ENCODE measurements around the gene ACTRT2. TPM values are rescaled to one million over a fixed set of nuclear protein-coding genes. Genes with fewer than 3 reads are reported as not detected.

Gene ACTRT2
- total and polyA plus RNA-seq, 8 donors = not detected

GRCh38 chr1:3003039-3003940 lies 18.0 kb upstream of the ACTRT2 start:
- no peak overlapping the region for H3K4me3 ChIP-seq
- peaks cover 0 to 12% (median 11%) of the 10 kb centered on the region in 4 donors for H3K9me3 ChIP-seq
- H3K4me1 ChIP-seq = no peaks in the 10 kb centered on the region
- intact Hi-C loops (cut with DNase I; ENCODE audit: low total_unique reads) = no loop called here
- H3K36me3 ChIP-seq = no peaks in the 10 kb centered on the region
- DNase-seq = no peak
- 80 to 88% (median 85%) methylated on average over 15 to 32 of the region's 32 CpGs for WGBS, 5 donors
- H3K27me3 ChIP-seq = peaks cover 0 to 71% (median 0%) of the 10 kb centered on the region in 3 donors
- no peak overlapping the region for H3K27ac ChIP-seq
- TF ChIP-seq POLR2A (IDR thresholded peaks at IDR 0.05) (no peak), EP300 (IDR thresholded peaks at IDR 0.05) (no peak), POLR2AphosphoS5 (IDR thresholded peaks at IDR 0.05) (no peak), CTCF (IDR thresholded peaks at IDR 0.05) (no peak)

DNA sequence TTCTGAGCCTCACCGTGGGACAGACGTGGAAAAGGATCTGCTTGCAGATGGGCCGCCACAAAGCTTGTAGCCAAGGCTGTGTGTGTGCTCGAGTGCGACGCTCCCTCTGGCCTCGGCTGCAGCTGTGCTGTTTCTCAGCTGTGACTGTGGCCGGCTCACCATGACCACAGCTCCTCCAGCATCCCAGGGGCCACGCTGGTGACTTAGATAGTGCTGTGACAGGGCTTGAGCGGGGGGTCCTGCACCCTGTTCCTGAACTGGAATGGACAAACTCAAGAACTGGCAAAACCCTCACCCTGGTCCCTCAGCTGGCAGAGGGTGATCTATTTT lies 17.4 kb upstream of the ACTRT2 start:
- DNase-seq = no peak
- H3K9me3 ChIP-seq = peaks cover 0 to 18% (median 17%) of the 10 kb centered on the region in 4 donors
- H3K27me3 ChIP-seq = peaks cover 0 to 71% (median 0%) of the 10 kb centered on the region in 3 donors
- no peak overlapping the region for H3K4me3 ChIP-seq
- intact Hi-C loops (cut with DNase I; ENCODE audit: low total_unique reads) = no loop called here
- H3K27ac ChIP-seq = no peak overlapping the region
- WGBS, 5 donors = 71 to 86% (median 82%) methylated on average over 10 of the region's 10 CpGs
- TF ChIP-seq POLR2AphosphoS5 (IDR thresholded peaks at IDR 0.05) = no peak
- no peak for TF ChIP-seq EP300 (IDR thresholded peaks at IDR 0.05)
- no peak for TF ChIP-seq POLR2A (IDR thresholded peaks at IDR 0.05)
- no peak for TF ChIP-seq CTCF (IDR thresholded peaks at IDR 0.05)
- H3K4me1 ChIP-seq = no peaks in the 10 kb centered on the region
- no peaks in the 10 kb centered on the region for H3K36me3 ChIP-seq

DNA sequence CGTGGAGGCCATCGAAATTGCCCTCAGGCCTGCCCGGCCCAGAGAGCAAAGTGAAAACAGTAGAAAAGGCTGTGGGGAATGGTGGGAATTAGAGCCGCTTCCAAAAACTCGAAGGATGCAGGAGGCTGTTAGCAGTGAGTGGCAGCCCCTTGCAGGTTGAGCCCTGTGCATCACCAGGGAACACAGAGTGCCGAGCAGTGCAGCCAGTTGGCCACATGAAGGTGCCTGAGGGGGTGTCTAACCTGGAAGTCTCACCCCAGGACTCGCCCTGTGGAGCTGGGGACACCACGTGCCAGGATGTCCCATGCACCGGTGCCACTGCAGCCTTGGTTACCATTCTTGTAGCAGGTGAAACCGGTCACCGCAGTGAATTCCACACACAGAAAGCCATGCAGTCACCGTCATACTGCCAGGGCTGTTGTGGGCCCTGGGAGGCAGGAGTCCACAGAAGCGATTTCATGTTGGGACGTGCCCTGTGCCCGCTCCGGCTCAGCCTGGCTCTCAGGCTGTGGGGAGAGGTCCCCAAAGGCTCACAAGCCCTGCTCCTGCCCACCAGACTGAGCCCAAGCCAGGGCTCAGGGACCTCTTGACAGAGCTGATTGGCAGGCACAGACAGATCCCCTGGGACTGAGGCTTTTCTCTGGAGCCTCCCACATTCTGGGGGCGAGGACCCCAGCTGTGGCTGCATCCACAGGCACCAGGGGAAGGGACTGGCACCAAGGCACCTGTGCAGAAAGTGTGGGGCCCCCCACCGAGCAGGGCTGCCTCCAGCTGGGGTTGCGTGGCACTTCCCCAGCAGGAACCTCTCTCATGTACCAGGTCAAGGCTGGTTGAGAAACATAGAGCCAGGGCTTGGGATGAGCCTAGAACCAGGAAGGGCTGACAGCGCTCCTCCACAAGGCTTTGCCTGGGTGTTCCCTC lies 16.7 kb upstream of the ACTRT2 start:
- Histone ChIP-seq H3K4me3 (no peak overlapping the region), H3K27me3 (peaks cover 0 to 74% (median 0%) of the 10 kb centered on the region in 3 donors), H3K9me3 (peaks cover 0 to 22% (median 20%) of the 10 kb centered on the region in 4 donors), H3K27ac (no peak overlapping the region), H3K36me3 (no peaks in the 10 kb centered on the region), H3K4me1 (no peaks in the 10 kb centered on the region)
- 82 to 88% (median 83%) methylated on average over 7 to 20 of the region's 20 CpGs for WGBS, 5 donors
- DNase-seq = no peak
- intact Hi-C loops (cut with DNase I; ENCODE audit: low total_unique reads) = no loop called here
- TF ChIP-seq CTCF (IDR thresholded peaks at IDR 0.05) = no peak

DNA sequence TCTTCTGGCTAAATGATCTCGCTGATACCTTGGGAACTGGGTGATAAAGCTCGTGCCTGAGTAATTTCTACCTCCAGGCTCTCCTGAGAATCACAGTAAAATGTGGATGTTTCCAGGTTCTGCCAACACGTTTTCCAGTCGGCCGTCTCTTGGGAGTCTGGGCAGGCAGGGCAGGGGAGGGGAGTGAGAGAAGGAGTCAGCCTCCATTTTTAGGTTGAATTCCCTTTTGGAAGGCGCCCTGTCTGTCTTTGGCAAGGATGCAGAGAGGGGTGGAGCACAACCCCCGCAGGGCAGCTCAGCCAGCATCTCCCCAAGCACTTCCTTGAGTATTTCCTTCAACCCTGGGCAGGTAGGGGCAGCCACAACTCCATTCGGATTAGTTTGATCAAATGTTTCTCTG lies 15.5 kb upstream of the ACTRT2 start:
- Histone ChIP-seq H3K27ac (no peak overlapping the region), H3K36me3 (no peaks in the 10 kb centered on the region), H3K4me1 (no peaks in the 10 kb centered on the region), H3K4me3 (no peak overlapping the region), H3K9me3 (peaks cover 0 to 22% (median 20%) of the 10 kb centered on the region in 4 donors), H3K27me3 (peaks cover 0 to 70% (median 0%) of the 10 kb centered on the region in 3 donors)
- intact Hi-C loops (cut with DNase I; ENCODE audit: low total_unique reads) = no loop called here
- no peak for TF ChIP-seq CTCF (IDR thresholded peaks at IDR 0.05)
- no peak for TF ChIP-seq POLR2AphosphoS5 (IDR thresholded peaks at IDR 0.05)
- no peak for TF ChIP-seq EP300 (IDR thresholded peaks at IDR 0.05)
- TF ChIP-seq POLR2A (IDR thresholded peaks at IDR 0.05) = no peak
- DNase-seq = no peak
- WGBS, 5 donors = 29 to 44% (median 32%) methylated on average over 4 to 8 of the region's 8 CpGs
